Left colon (tissue), 2 donors: Measurements from ENCODE around the gene PPP1R16B. TPM values are rescaled to one million over a fixed set of nuclear protein-coding genes. Genes with fewer than 3 reads are reported as not detected.
"Not testable (repeated sequence)": the region's sequence is repeated elsewhere in the genome, so short reads cannot be mapped to it uniquely, and the experiment has no call there.

Experiments used
- ATAC-seq: fragments of 200-7000 bp; cut with Tn5 transposase; one replicate; pipeline ENCODE4 v1.9.1; 2020; ENCODE audit warnings: mild to moderate bottlenecking, moderate library complexity
- DNase-seq, 2 donors: peaks; one replicate each; pipeline ENCODE4 v3.0.0-alpha.2; 2020
- intact Hi-C, 2 donors: fragments of 100-400 bp; cut with DNase I in 1 of 2; cut with micrococcal nuclease in 1 of 2; formaldehyde crosslinking; loops; one replicate each; pipeline versions ENCODE4 v1.11.2 to v1.14.0; 2022; cut with DNase I, micrococcal nuclease
- total RNA-seq, 2 donors: library from RNA; stranded (reverse); fragmentation: NEBNext Ultra II Directional; extraction: Animal tissue kit (Norgen Biotek cat#: 25700); gene quantifications; one replicate each; pipeline ENCODE4 v1.2.1, GENCODE V29; 2021
- donor health status: DM: no; HTN: no; CAD: no.
- donor health status: DM: yes; HTN: yes; CAD: no.

PPP1R16B gene
- total RNA-seq, 2 donors from 2014 or later, result 2.1 to 4.4 TPM

- intact Hi-C loops, result no loop called here
- DNase-seq, result no peak
- ATAC-seq, result peak; percentile 27
These were observed 15.1 kb upstream of the PPP1R16B start for GRCh38 chr20:38790200-38791053.

GRCh38 chr20:38791291-38791690 lies 14.2 kb upstream of the PPP1R16B start:
- DNase-seq (no peak), ATAC-seq (no peak)
- intact Hi-C loops, result no loop called here

GRCh38 chr20:38791940-38792339 lies 13.6 kb upstream of the PPP1R16B start:
- no peak for ATAC-seq
- intact Hi-C loops, result no loop called here
- no peak for DNase-seq

- ATAC-seq, intact Hi-C loops, DNase-seq: not testable (repeated sequence)
These were observed 11.4 kb upstream of the PPP1R16B start for GRCh38 chr20:38794057-38794456.

DNA sequence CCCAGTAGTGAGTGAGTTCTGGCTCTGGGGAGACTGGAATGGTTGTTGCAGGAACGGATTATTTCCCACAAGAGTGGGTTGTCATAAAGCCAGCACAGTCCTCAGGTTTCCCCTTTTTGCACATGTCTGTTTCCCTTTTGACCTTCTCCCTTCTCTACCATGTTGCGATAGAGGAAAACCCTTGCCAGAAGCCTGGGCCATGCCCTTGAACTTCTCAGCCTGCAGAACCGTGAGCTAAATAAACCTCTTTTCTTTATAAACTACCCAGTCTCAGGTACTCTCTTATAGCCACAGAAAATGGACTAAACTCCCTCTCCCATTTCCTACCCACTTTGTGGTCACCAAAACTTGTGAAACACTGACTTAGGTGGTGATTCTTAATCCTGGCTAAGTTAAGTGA lies 7.2 kb upstream of the PPP1R16B start:
- intact Hi-C loops, result no loop called here
- DNase-seq, result no peak
- ATAC-seq, result no peak

DNA sequence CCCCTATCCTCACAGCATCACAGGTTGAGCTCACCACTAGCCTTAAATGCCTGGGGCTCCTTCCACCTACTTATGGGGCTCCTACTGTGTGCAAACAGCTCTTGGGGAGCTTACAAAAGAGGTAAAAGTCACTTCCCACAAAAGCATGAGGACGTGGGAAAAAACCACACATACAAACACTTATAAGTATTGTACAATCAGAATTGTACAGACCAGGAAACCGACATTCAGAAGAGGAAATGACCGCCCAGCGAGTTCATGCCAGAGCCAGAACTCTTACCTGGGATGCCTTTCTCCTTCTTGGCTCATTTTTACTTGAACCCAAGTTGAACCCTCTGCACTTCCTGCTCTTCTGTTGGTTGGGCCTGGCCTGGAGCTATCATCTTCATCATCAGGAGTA lies 6.3 kb upstream of the PPP1R16B start:
- intact Hi-C loops, result no loop called here
- no peak for ATAC-seq
- DNase-seq, result no peak

DNA sequence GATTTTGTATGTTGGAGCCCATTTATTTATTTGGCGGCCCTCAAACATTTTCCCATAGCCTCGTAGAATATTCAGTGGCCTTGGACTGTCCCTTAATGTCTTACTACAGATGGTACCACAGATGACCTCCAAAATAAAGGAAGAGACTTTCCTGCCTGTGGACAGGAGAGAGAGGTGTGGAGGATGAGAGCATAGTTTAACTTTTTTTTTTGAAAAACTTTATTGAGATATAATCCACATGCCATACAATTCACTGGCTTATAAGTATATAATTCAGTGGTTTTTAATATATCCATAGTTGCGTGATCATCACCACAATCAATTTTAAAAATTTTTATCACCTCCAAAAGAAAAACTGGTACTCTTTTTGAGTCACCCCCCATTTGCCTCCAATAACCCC lies 4.6 kb upstream of the PPP1R16B start:
- intact Hi-C loops, result no loop called here
- ATAC-seq (no peak), DNase-seq (no peak)

DNA sequence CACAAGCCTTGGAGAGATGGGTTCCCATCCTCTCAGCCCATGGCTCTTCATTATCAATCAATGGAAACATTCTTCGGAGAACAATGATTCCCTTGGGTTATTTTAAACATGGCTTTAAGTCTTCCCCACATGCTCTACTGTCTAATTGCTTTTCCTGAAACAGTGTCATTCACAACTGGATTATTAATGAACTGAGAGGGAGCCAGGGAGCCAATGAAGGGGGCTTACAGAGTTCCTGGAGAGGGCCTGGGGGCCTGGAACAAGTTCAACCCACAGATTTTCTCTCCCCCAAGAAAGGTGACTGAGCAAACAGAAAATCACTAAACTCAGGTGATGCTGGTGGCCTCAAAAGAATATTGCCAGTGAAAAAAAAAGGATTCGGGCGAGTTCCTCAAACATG lies 1.3 kb upstream of the PPP1R16B start:
- intact Hi-C loops, result no loop called here
- ATAC-seq, result no peak

DNA sequence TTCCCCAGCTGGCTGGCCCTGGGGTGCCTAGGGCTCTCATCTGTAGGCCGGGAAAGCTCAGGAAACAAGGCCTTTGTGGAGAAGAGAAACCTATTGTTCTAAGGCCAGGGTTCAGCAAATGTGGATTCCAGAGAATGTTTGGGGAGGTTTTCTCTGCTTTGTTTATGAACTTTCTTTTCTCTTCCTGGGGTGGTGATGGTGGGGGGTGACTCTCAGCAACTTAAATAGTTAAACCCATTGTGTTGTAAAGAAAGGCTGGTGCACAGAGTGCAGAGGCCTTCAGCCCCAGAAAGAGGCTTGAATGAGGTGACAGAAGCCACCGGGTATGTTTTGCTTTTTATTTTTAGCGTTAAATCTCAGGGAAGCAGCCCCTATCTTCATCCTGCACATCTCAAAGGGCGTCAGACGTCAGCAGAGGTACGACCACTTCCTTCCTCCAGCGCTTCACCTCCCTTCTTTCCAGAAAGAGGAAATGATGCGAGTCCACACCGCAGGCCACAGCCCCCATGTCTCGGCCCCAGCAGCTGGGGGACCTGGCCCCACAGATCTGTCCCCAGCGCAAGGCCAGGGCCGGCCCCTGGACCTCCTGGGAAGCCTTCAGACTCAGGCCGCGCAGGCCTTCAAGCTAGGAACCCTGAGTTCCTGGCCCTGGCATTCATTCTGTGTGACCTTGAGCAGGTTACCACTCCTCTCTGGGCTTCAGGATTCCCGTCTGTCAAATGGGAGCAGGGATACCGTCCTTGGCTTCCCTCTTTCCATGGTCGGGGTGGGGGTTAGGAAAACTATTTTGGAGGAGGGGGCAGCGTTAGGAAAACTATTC lies 605 bp upstream of the PPP1R16B start:
- intact Hi-C loops, result no loop called here
- peak; percentile 37 to 49 for DNase-seq
- ATAC-seq, result peak; percentile 45

More for the DNA sequence above, 1.3 kb upstream of the PPP1R16B start:
- DNase-seq, result no peak

DNA sequence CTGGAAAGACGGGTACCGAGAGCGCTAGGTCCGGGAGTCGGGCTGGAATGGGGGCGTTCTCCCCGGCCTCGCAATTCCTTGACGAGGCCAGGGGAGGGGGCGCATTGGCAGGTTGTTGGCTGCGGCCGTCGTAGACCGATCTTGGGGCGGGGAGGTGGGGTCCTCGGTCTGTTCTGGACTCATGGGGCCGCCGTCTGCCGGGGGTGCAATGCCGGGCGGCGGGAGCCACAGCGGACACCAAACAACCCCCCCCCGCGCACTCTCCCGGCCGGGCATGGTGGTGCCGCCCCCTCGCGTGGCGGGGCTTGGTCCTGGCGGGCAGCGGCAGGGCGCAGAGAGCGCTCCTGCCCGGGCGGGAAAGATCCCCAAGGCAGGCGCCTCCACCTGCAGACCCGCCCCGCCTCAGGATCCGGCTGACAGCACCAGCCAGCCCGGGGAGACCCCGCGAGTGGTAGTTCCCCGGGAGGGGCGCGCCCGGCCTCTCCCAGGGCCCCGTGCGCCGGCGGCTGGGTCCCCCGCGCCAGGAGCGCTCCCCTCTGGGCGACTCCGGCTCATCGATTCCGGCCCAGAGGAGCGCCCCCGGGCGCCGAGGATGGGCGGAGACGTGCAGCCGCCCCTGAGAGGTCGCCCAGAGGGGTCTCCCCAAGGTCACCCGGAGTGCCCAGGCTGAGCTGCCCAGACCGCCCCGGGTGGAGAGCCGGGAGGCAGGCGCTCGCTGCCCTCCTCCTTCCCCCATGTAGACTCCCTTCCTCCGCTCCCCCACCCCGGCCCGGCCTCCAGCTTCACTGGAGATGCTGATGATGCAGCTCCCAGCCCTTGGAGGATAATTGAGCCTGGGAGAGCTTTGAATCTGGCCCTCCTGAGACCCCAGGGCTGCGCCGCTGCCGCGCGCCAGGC lies 709 bp downstream of the PPP1R16B start:
- ATAC-seq, result no peak
- peak in 1 of 2 donors; percentile 47 for DNase-seq
- intact Hi-C loops, result no loop called here

DNA sequence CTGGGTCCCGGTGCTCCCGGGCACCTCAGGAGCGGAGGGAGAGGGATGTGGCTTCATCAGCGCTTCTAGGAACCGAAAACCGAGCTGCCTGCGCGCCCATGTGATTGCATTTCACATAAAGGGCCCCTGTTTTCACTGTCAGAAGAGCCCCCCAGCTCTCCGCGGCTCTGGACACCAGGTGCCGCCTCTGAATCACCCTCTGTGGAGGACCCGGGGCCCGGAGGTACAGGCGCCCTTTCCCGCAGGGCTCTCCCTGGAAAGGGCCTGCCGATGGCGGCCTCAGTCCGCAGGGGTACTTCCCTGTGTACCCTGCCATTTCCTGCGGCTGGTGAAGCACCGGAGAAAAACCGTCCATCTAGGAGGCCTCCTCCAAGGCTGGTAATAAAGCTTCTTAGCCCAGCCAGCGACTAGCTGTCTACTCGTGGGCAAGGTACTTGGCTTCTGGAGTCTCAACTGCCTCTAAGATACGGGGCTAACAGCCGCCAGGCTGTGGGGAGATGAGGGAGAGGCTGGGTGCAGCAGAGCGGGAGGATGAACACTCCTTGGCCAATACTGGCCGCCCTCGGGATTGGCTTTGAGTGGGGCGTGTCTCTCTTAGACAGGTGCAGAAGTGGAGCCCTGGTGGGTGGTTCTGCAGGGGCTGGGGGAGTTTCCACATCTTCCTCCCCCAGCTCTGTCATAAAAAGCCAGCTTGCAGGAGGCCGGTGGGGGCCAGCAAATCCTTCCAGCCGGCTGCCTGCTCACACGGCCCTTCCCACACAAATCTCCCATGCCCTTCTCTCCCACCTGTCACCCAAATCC lies 1.6 kb downstream of the PPP1R16B start:
- ATAC-seq (peak; percentile 30), DNase-seq (peak in 1 of 2 donors; percentile 27)
- intact Hi-C loops, result no loop called here

GRCh38 chr20:38809942-38810341 lies 4.4 kb downstream of the PPP1R16B start:
- intact Hi-C loops, result no loop called here
- ATAC-seq (no peak), DNase-seq (no peak)

DNA sequence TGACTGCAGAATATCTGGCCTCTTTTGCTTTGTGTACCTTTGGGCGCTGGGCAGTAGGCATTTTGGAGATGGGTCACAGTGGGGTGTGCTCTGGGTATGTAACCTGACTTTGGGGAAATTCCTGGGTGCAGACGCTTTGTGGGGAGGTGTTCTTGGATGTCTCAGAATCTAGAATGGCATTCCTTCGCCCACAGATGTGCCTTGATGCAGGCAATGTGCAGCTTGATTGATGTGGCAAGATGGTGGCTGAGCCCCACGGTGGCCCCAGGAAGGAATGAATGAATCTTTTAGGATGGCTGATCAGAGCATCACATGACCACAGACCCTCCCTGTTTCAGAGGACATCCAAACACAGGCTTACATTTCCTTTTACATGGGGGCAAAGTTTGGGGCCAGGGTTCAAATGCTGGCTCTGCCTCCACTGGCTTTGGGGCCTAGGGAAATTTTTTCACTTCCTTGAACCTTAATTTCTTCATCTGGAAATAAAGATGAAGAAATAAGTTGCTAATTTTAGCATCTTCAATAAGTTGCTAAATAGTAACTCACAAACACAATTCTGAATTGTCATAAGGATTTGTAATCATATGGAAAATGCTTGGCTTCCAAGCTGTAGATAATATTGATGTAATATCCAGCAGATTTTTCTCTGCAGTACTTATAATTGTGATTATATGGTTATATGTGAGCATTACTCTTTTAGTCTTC lies 5.6 kb downstream of the PPP1R16B start:
- DNase-seq (no peak), ATAC-seq (no peak)
- intact Hi-C loops, result no loop called here

- DNase-seq (no peak), ATAC-seq (no peak)
- intact Hi-C loops, result no loop called here
These were observed 6.3 kb downstream of the PPP1R16B start for GRCh38 chr20:38811769-38812168.

DNA sequence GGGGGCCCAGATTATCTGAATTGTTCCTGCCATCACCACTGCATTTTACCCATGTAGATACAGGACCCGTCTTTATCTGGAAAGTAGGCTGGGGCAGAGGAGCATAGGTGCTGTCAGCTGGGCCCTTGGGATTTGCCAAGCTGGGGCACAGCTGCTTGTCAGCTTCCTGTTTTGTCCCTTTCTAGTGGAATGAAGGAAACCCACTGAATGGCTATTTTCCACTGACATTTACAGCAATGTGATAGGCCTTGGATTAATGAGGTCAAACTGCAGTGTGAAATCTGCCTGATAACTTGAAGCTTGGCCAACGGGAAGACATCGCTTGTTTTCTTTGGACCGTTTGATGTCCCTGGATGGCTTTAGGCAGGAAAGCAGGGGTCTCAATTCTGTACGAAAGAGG lies 6.7 kb downstream of the PPP1R16B start:
- ATAC-seq, result no peak
- intact Hi-C loops, result no loop called here
- DNase-seq, result no peak

GRCh38 chr20:38812709-38813573 lies 7.4 kb downstream of the PPP1R16B start:
- intact Hi-C loops, result no loop called here
- DNase-seq (no peak), ATAC-seq (no peak)

- intact Hi-C loops, result not testable (repeated sequence)
These were observed 8.1 kb downstream of the PPP1R16B start for GRCh38 chr20:38813574-38813962.

More at GRCh38 chr20:38813574-38813962, 8.1 kb downstream of the PPP1R16B start:
- ATAC-seq, DNase-seq: not testable (repeated sequence)
